GM18526 (cell line): ENCODE data around the gene TYRP1.

Experiments
- POLR2A ChIP-seq: IDR thresholded peaks from 3 replicates; pipeline ENCODE4 v1.6.1; 2011; ENCODE audit not compliant: insufficient read length; ENCODE audit errors: extremely low read depth

The TYRP1 gene

GRCh38 chr9:12681620-12682019 is 11.6 kb upstream of the TYRP1 start:
- TF ChIP-seq POLR2A, result no peak

DNA sequence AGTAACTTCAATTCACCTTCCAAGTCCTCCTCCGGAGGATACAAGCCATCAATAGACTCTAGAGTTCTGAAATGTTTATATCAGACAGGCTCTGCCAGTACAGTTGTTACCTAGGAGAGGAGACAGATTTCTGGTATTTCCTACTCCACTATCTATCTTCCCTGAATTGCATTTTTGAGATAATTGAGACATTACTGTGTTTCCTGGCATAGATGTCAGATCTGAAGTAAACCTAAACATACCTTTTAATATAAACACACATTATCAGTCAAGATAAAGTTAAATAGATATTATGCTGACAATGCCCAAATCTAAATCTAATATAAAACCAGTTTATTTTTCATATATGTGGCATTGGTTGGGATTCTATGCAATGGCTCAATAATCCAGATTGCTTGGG is 8.2 kb upstream of the TYRP1 start:
- no peak for TF ChIP-seq POLR2A

DNA sequence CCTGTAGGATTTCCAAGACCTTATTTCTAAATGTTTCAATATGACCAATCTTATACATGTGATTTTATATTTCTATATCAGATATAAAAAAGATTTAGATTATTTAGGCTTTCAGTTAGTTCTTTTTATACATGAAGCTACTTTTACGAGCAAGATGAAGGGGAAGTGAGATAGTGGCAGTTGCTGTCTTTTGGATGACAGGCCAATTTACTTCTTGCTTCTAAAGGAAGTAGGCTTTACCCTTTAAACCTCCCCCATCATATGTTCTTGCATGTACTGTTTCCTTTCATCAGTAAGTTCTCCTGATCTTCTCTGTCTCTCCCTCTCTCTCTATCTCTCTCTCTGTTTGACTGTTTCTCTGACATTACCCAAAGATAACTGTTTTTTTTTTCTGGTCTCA is 4.0 kb upstream of the TYRP1 start:
- TF ChIP-seq POLR2A, result no peak

GRCh38 chr9:12694013-12694412 is 828 bp downstream of the TYRP1 start:
- no peak for TF ChIP-seq POLR2A

- TF ChIP-seq POLR2A, result no peak
Measured at GRCh38 chr9:12695474-12695873, 2.3 kb downstream of the TYRP1 start.

DNA sequence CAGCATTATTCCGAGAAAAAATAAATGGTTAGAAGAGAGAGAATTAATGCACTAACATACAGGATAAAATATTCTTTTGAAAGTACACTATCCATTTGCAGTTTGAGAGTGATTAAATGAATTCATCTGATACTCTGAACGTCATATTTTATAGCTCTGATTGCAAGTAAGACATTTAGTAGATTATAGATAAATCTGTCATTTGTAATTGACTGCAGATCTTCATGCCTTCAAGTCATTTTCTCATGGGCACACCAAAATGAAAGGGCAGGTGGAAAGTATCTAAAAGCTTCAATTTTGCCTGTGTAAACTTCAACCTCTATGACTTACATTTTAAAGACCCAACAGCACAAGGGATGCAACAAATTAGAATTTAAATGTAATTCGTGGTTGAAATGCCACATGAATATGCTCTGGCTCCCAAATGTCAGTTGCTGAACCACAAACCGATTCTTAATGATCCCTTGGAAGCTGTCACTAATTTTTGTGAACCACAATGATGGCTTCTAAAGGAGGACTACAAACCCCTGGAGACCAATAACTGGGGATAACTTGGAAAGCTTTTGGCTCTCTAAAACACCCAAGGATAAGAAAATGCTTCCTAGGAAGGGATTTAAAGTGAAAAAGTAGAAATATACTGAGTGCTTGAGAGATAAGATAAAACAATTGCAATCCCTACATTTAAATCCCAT is 3.9 kb downstream of the TYRP1 start:
- no peak for TF ChIP-seq POLR2A

GRCh38 chr9:12697719-12698118 is 4.5 kb downstream of the TYRP1 start:
- TF ChIP-seq POLR2A, result no peak

- TF ChIP-seq POLR2A, result no peak
Measured at GRCh38 chr9:12698266-12698665, 5.1 kb downstream of the TYRP1 start.

GRCh38 chr9:12698986-12699385 is 5.8 kb downstream of the TYRP1 start:
- TF ChIP-seq POLR2A, result no peak

GRCh38 chr9:12699529-12699928 is 6.3 kb downstream of the TYRP1 start:
- TF ChIP-seq POLR2A, result no peak

- TF ChIP-seq POLR2A, result no peak
Measured at GRCh38 chr9:12701126-12701525, 7.9 kb downstream of the TYRP1 start.

GRCh38 chr9:12702160-12702758 is 9.1 kb downstream of the TYRP1 start:
- no peak for TF ChIP-seq POLR2A

GRCh38 chr9:12703996-12704395 is 10.8 kb downstream of the TYRP1 start:
- no peak for TF ChIP-seq POLR2A

GRCh38 chr9:12705738-12706391 is 12.7 kb downstream of the TYRP1 start:
- TF ChIP-seq POLR2A, result no peak

DNA sequence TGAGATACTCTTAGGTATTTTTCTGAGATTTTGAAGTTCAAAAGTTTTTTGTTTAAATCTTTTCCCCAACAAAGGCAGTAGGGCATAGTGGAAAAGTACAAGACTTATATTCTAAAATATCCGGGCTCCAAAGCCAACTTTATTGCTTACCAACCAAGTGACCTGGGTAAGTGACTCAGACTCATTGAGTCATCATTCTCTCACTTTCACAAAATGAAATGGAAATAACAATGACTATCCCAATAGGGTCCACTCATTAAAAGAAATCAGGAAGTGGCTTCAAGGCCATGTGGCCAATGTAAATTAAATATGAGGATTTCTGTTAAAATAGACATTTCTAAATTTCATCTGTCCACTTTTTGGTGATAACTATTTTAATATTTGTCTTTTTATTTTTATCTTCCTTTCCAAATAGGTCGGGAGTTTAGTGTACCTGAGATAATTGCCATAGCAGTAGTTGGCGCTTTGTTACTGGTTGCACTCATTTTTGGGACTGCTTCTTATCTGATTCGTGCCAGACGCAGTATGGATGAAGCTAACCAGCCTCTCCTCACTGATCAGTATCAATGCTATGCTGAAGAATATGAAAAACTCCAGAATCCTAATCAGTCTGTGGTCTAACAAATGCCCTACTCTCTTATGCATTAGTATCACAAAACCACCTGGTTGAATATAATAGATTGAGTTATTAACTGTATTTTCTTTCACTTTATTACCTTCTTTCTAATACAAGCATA is 15.5 kb downstream of the TYRP1 start:
- TF ChIP-seq POLR2A, result no peak

GRCh38 chr9:12712532-12712931 is 19.3 kb downstream of the TYRP1 start:
- TF ChIP-seq POLR2A, result no peak
